Measurements from ENCODE around the gene TLR9.

The TLR9 gene

DNA sequence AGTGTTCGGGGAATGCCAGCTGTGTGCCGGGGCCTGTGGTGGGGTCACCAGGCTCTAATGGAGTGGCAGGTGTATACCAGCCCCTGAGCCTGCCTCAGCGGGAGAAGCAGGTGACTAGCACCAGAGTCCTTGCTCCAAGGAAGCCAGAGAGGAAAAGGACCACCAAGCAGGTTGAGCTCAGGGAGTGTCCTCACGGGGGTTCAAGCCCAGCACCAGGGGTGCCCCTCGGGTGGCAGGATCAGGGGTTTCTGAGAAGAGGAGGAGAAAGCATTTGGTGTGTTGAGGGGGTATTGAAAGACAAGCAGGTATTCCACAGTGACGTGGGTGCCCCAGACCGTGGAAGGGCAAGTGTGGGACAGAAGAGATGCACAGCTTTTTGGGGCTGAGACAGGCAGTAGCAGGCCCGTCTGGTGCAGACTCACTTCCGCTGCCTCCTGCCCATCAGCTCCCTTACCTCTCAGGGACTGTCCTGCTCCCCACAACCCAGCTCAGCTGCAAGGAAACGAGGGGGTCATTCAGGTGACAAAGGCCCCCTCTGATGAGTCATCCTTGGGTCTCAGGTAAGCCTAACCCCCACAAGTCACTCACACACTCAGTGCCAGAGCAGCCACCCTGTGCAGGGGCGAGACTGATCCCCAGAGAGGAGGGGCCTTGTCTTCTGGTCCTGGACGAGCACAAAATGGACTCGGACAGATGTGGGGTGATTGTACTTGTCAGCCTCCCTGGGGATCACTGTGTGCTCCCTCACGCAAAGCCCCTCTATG, 49.8 kb downstream of the TLR9 start:
- no peak for DNase-seq (ENCODE audit: low read depth in 2 of 2, low spot score in 1 of 2)

DNA sequence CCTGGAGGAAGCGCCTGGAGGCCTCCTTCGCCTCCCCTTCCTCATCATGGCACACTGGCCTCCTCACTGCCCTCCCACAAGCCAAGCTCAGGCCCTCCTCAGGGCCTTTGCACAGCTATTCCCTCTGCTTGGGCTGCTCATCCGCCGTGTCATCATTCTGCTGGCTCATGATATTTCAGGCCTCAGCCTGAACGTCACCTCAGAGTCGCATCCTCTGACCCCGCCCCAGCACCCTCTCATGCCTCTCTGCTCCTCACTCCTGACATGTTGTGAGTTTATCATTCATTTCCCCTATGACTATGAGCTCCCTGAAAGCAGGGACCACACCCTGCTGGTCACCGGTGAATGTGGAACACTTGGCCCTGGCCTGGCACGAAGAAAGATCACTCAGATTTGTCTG, 50.5 kb downstream of the TLR9 start:
- no peak for DNase-seq (ENCODE audit: low read depth in 2 of 2, low spot score in 1 of 2)

DNA sequence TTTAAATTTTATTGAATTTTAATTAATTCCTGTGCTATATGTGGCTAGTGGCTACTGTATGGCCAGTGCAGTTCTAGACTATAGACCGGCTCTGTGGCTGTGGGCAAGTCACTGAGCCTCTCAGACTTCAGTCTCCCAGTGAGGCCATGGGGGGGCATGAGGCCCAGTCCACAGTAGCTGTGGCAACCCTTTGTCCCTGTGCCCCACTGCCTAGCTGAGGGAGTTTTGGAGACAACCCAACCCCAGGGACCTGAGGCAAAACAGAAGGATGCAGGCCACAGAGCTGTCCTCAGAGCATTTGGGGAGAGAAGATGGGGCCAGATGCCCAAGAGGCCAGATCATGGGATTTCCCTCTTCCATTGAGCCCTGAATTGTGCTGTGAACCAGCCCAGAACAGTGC, 52.3 kb downstream of the TLR9 start:
- DNase-seq (ENCODE audit: low read depth in 2 of 2, low spot score in 1 of 2), result no peak

DNA sequence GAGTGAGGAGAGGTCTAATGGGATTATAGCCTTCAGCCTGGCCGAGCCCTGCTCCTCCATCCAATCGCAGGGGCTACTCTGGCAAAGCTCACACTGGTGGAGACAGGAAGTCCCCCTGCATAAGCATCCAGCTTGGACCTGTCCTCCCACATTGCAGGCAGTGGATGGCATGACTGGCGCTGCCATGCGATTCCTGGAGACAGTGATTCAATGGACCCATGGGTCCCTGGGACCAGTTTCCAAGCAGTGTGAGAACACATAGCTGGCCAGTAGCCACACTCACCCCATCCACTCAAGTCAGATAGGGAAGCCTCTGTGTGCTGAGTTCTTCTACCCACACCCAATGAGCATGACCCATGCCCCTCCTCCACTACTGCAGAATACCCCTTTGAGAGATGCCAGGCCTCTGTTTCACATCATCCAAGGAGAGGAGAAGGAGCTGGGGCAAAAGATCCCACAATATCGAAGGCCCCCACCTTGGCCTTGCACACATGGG, 53.1 kb downstream of the TLR9 start:
- DNase-seq (ENCODE audit: low read depth in 2 of 2, low spot score in 1 of 2), result no peak

DNA sequence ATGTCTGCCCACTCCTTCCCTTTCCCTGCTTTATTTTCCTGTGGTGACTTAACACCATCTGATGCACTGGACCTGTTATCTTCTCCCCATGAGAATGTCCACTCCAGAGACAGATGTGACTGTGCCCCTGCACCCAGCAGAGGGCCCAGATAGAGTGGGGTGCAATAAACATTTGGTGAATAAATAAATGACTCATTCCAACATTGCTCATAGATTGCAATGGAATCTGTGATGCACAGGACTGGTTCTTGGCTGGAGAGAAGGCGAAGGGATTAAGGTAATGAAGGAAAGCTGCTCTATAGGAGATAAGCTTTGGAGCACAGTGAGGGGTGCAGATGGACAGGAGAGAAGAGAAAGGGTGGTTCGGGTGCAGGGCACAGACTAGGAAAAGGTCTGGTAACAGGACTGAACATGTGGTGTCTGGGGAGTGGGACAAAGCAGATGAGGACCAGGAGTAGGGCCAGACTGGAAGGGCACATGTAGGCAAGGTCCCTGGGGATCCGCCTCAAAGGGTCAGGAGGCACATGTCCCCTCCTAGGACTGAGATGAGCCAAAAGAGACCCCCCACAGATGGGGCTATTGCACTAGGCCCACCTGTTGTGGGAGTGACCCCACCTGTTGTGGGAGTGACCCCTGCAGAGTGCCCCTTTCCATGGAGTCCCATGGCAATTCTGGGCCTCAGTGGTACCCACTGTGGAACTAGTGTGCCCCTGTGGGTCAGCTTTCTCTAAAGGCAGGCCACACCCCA, 53.8 kb downstream of the TLR9 start:
- DNase-seq (ENCODE audit: low read depth in 2 of 2, low spot score in 1 of 2), result no peak

Data from stimulated activated CD8-positive, alpha-beta memory T cell treated with anti-CD3 and anti-CD28 coated beads, Interleukin-4, amount 100 ng/mL, for 4 hours (primary cell).